GM13977 (cell line): ENCODE measurements around the gene FARS2.
A peak's percentile ranks its signal among the peaks of the same experiment; 100 is the strongest.

ENCODE experiments used
- DNase-seq: peaks from one replicate; pipeline ENCODE4 v3.0.0; 2012; ENCODE audit warnings: low spot score
- CTCF ChIP-seq: IDR thresholded peaks from 2 replicates; pipeline ENCODE4 v1.5.1; 2012; ENCODE audit warnings: mild to moderate bottlenecking, control low read depth; ENCODE audit not compliant: insufficient read depth; ENCODE audit errors: extremely low read depth, missing control alignments
- in situ Hi-C: fragments of 300-500 bp; cut with MboI; formaldehyde crosslinking; loops from one replicate; pipeline ENCODE4 v1.12.0; 2022; ENCODE audit warnings: low sequenced_read_pairs, low pct_unique_long_range_greater_than_20kb, mixed read lengths, inconsistent platforms; ENCODE audit not compliant: unreplicated experiment

The FARS2 gene

GRCh38 chr6:5759571-5759970 lies 498.3 kb downstream of the FARS2 start:
- in situ Hi-C loops = no loop called here
- TF ChIP-seq CTCF = no peak
- no peak for DNase-seq

GRCh38 chr6:5761370-5761769 lies 500.1 kb downstream of the FARS2 start:
- no peak for DNase-seq
- TF ChIP-seq CTCF = no peak
- in situ Hi-C loops = no loop called here

GRCh38 chr6:5762561-5762968 lies 501.3 kb downstream of the FARS2 start:
- no peak for TF ChIP-seq CTCF
- DNase-seq = no peak
- in situ Hi-C loops = no loop called here

- in situ Hi-C loops = no loop called here
- no peak for DNase-seq
- no peak for TF ChIP-seq CTCF
Observed at GRCh38 chr6:5763407-5763806, 502.1 kb downstream of the FARS2 start.

GRCh38 chr6:5763871-5764270 lies 502.6 kb downstream of the FARS2 start:
- peak; percentile 7 for TF ChIP-seq CTCF
- in situ Hi-C loops = no loop called here
- peak; percentile 35 for DNase-seq

GRCh38 chr6:5764401-5764955 lies 503.2 kb downstream of the FARS2 start:
- in situ Hi-C loops = no loop called here
- no peak for TF ChIP-seq CTCF
- DNase-seq = peak; percentile 59

GRCh38 chr6:5765141-5765760 lies 503.9 kb downstream of the FARS2 start:
- no peak for TF ChIP-seq CTCF
- in situ Hi-C loops = no loop called here
- DNase-seq = no peak
